Activated T-helper 1 cell treated with Interleukin-2 at 50 U/mL for 16 hours (primary cell): ENCODE results near the gene STRN3.
"Not testable (repeated sequence)": the region's sequence is repeated elsewhere in the genome, so short reads cannot be mapped to it uniquely, and the experiment has no call there.

ENCODE experiments used
- DNase-seq: peaks from one replicate; pipeline ENCODE4 v3.0.0-alpha.2; 2020; ENCODE audit warnings: low read depth

STRN3 gene

GRCh38 chr14:30969796-30970195 lies 56.4 kb downstream of the STRN3 start:
- DNase-seq: not testable (repeated sequence)

GRCh38 chr14:30967364-30968098 lies 58.6 kb downstream of the STRN3 start:
- not testable (repeated sequence) for DNase-seq

- DNase-seq: no peak
These were observed 59.5 kb downstream of the STRN3 start for GRCh38 chr14:30966415-30967363.

- not testable (repeated sequence) for DNase-seq
These were observed 60.3 kb downstream of the STRN3 start for GRCh38 chr14:30965861-30966260.

- not testable (repeated sequence) for DNase-seq
These were observed 63.6 kb downstream of the STRN3 start for GRCh38 chr14:30962537-30962936.

- no peak for DNase-seq
These were observed 64.8 kb downstream of the STRN3 start for GRCh38 chr14:30961330-30961729.

GRCh38 chr14:30960216-30960615 lies 66.0 kb downstream of the STRN3 start:
- DNase-seq: no peak

- no peak for DNase-seq
These were observed 67.4 kb downstream of the STRN3 start for GRCh38 chr14:30958555-30959407.

- no peak for DNase-seq
These were observed 68.3 kb downstream of the STRN3 start for GRCh38 chr14:30957813-30958370.

- DNase-seq: no peak
These were observed 76.5 kb downstream of the STRN3 start for GRCh38 chr14:30949651-30950050.

- no peak for DNase-seq
These were observed 82.5 kb downstream of the STRN3 start for GRCh38 chr14:30943694-30944093.

- no peak for DNase-seq
These were observed 85.3 kb downstream of the STRN3 start for GRCh38 chr14:30940886-30941285.

GRCh38 chr14:30938617-30939016 lies 87.6 kb downstream of the STRN3 start:
- DNase-seq: no peak

- DNase-seq: no peak
These were observed 90.7 kb downstream of the STRN3 start for GRCh38 chr14:30935445-30935844.

- DNase-seq: not testable (repeated sequence)
These were observed 92.2 kb downstream of the STRN3 start for GRCh38 chr14:30933937-30934336.

- DNase-seq: no peak
These were observed 97.7 kb downstream of the STRN3 start for GRCh38 chr14:30928462-30928861.

- DNase-seq: no peak
These were observed 100.9 kb downstream of the STRN3 start for GRCh38 chr14:30925254-30925653.

GRCh38 chr14:30921788-30922187 lies 104.4 kb downstream of the STRN3 start:
- no peak for DNase-seq

- no peak for DNase-seq
These were observed 104.9 kb downstream of the STRN3 start for GRCh38 chr14:30921305-30921704.

- DNase-seq: no peak
These were observed 110.6 kb downstream of the STRN3 start for GRCh38 chr14:30915596-30915995.

- no peak for DNase-seq
These were observed 111.4 kb downstream of the STRN3 start for GRCh38 chr14:30914812-30915211.

- no peak for DNase-seq
These were observed 117.4 kb downstream of the STRN3 start for GRCh38 chr14:30908826-30909225.
